ENCODE measurements around the gene FCN1. TPM values are rescaled to one million over a fixed set of nuclear protein-coding genes. Genes with fewer than 3 reads are reported as not detected.

Gene FCN1
- total RNA-seq, 4 donors from 2014 or later, result 0.72 to 2.9 (median 1.1) TPM

DNA sequence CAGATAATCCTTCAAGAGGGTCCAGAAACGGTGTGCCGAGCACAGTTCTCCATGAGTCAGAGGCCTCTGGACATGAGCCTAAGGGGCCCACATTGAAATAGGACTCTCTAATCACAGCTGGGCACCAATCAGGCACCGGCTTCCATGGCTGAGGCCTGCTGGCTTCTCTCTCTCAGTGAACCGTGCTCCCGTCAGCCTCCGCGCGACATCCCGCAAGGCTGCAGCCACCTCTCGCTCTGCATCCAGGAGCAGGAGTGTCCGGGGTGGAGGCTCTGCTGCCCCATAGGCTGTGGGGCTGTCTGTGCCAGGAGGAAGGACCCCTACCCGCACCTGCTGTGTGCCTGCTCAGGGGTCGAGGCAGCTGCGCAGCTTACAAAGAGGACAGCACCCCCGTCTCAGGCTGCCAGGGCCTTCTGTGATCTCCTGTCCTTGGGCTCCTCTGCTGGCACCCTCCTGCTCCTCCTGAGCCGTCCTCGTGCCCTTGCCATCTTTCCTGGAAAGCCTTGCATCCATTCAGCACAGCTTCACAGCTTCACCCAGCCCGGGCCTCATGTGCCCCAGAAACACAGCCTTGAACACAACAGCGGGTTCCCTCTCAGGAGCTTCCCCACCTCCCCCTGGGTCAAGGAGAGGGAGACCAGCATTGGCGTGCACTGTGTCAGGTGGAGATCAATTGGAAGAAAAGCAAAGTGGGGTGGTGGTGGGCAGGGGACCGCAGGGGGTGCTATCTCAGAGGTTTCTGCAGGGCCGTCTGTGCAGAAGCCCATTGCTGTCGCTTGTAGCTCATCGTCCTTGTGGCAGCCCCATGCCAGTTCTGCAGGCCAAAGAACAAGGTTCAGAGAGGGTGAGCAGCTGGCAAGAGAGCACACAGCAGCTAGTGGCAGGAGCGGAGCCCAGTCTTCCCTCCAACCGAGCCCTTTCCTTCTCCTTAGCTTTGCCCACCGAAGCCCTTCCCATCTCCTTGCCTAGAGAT, 22.8 kb upstream of the FCN1 start:
- TF ChIP-seq, protein P1, sequence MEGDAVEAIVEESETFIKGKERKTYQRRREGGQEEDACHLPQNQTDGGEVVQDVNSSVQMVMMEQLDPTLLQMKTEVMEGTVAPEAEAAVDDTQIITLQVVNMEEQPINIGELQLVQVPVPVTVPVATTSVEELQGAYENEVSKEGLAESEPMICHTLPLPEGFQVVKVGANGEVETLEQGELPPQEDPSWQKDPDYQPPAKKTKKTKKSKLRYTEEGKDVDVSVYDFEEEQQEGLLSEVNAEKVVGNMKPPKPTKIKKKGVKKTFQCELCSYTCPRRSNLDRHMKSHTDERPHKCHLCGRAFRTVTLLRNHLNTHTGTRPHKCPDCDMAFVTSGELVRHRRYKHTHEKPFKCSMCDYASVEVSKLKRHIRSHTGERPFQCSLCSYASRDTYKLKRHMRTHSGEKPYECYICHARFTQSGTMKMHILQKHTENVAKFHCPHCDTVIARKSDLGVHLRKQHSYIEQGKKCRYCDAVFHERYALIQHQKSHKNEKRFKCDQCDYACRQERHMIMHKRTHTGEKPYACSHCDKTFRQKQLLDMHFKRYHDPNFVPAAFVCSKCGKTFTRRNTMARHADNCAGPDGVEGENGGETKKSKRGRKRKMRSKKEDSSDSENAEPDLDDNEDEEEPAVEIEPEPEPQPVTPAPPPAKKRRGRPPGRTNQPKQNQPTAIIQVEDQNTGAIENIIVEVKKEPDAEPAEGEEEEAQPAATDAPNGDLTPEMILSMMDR (IDR thresholded peaks at IDR 0.05), result no peak
- no peak for TF ChIP-seq POLR2A (IDR thresholded peaks at IDR 0.05)
- no peak for DNase-seq (ENCODE audit: low spot score in 2 of 2)
- no peak overlapping the region for H3K4me3 ChIP-seq (ENCODE audit: low read depth, poor library complexity, severe bottlenecking)
- 88 to 92% methylated on average over 27 of the region's 27 CpGs for WGBS, 2 donors
- intact Hi-C loops (cut with DNase I; ENCODE audit: low total_unique reads), result no loop called here

GRCh38 chr9:134939836-134940235, 22.1 kb upstream of the FCN1 start:
- WGBS, 2 donors, result 90 to 98% methylated on average over 11 of the region's 11 CpGs
- intact Hi-C loops (cut with DNase I; ENCODE audit: low total_unique reads), result no loop called here
- no peak overlapping the region for H3K4me3 ChIP-seq (ENCODE audit: low read depth, poor library complexity, severe bottlenecking)
- no peak for DNase-seq (ENCODE audit: low spot score in 2 of 2)
- TF ChIP-seq, protein P1 (IDR thresholded peaks at IDR 0.05), result no peak
- TF ChIP-seq POLR2A (IDR thresholded peaks at IDR 0.05), result no peak

GRCh38 chr9:134939080-134939733, 21.5 kb upstream of the FCN1 start:
- WGBS, 2 donors, result 90 to 93% methylated on average over 14 to 16 of the region's 16 CpGs

GRCh38 chr9:134938346-134939079, 20.8 kb upstream of the FCN1 start:
- H3K4me3 ChIP-seq (ENCODE audit: low read depth, poor library complexity, severe bottlenecking), result no peak overlapping the region
- 83 to 86% methylated on average over 20 of the region's 21 CpGs for WGBS, 2 donors
- DNase-seq (ENCODE audit: low spot score in 2 of 2), result no peak
- intact Hi-C loops (cut with DNase I; ENCODE audit: low total_unique reads), result no loop called here
- TF ChIP-seq, protein P1 (IDR thresholded peaks at IDR 0.05), result no peak
- TF ChIP-seq POLR2A (IDR thresholded peaks at IDR 0.05), result no peak

More at GRCh38 chr9:134939080-134939733, 21.5 kb upstream of the FCN1 start:
- TF ChIP-seq, protein P1 (IDR thresholded peaks at IDR 0.05), result no peak
- TF ChIP-seq POLR2A (IDR thresholded peaks at IDR 0.05), result no peak
- DNase-seq (ENCODE audit: low spot score in 2 of 2), result no peak
- no peak overlapping the region for H3K4me3 ChIP-seq (ENCODE audit: low read depth, poor library complexity, severe bottlenecking)
- intact Hi-C loops (cut with DNase I; ENCODE audit: low total_unique reads), result no loop called here

DNA sequence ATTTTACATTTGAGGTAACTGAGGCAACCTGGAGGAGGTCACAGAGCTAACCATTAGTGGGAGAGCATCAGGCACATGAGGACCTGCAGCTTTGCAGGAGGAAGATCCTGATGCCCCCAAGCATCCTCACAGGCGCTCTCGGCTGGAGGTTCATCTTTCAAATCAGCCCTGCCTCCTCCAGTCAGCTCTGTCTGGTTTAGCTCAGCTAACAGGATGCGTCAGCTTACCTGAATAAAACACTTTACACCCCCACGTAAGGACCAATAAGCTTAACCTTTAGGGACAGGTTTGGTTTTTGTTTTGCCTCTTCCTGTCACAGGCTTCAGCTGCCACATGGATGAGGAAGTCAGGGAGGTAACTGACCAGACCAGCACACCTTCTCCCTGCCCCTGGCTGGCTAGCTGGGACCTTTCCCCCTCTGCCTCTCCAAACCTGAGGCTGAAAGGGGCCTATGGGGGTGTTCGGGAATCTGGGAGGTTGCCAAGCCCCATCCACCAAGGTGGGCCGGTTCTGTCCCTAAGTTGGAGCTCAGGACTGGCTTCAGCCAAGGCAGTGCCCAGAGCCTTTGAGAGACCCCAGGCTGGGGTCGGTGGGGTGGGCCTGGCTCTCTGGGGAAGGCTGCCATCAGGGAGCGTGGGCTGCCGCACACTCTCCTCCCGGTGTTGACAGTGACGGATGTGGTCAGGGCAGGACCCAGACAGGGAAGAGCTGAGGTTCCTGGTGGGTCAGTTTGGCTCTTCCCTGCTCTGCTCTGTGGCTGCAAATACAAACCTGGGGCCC, 20.0 kb upstream of the FCN1 start:
- no peak for DNase-seq (ENCODE audit: low spot score in 2 of 2)
- TF ChIP-seq, protein P1 (IDR thresholded peaks at IDR 0.05), result no peak
- no peak for TF ChIP-seq POLR2A (IDR thresholded peaks at IDR 0.05)
- 81 to 82% methylated on average over 7 to 11 of the region's 11 CpGs for WGBS, 2 donors
- intact Hi-C loops (cut with DNase I; ENCODE audit: low total_unique reads), result no loop called here
- H3K4me3 ChIP-seq (ENCODE audit: low read depth, poor library complexity, severe bottlenecking), result no peak overlapping the region
